ENCODE data around the gene EIF4A3.

The EIF4A3 gene

GRCh38 chr17:80147035-80147822 lies at the start of gene EIF4A3:
Gene EIF4A3, minus strand, starts transcription at chr17:80147128. Its CDS starts 167 bp downstream, at chr17:80146961.
- DNase-seq (ENCODE audit: low read depth in 2 of 2), result peak; percentile 85 to 96

DNA sequence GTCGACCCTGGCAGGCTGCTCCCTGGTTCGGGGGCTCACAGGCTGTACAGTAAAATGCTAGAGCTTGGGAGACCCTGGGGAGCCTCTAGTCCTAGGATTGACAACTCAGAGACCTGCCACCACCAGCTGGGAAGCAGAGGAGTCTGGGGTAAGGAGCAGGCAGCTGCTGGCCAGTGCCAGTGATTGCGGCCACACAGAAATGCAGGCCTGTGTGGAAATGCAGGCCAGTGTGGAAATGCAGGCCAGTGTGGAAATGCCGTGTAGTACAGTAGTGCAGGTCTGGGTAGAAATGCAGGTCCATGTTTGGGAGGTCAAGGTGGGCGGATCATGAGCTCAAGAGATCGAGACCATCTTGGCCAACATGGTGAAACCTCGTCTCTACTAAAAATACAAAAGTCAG lies 49.7 kb upstream of the EIF4A3 start:
- DNase-seq (ENCODE audit: low read depth in 2 of 2), result no peak

- peak; percentile 23 to 25 for DNase-seq (ENCODE audit: low read depth in 2 of 2)
Observed at GRCh38 chr17:80195671-80196529, 49.0 kb upstream of the EIF4A3 start.

- no peak for DNase-seq (ENCODE audit: low read depth in 2 of 2)
Observed at GRCh38 chr17:80195141-80195540, 48.2 kb upstream of the EIF4A3 start.

- no peak for DNase-seq (ENCODE audit: low read depth in 2 of 2)
Observed at GRCh38 chr17:80191865-80192661, 45.1 kb upstream of the EIF4A3 start.

- no peak for DNase-seq (ENCODE audit: low read depth in 2 of 2)
Observed at GRCh38 chr17:80191192-80191591, 44.3 kb upstream of the EIF4A3 start.

GRCh38 chr17:80190716-80191115 lies 43.8 kb upstream of the EIF4A3 start:
- no peak for DNase-seq (ENCODE audit: low read depth in 2 of 2)

GRCh38 chr17:80189611-80190010 lies 42.7 kb upstream of the EIF4A3 start:
- DNase-seq (ENCODE audit: low read depth in 2 of 2), result no peak

GRCh38 chr17:80187515-80187941 lies 40.6 kb upstream of the EIF4A3 start:
- DNase-seq (ENCODE audit: low read depth in 2 of 2), result no peak

- DNase-seq (ENCODE audit: low read depth in 2 of 2), result no peak
Observed at GRCh38 chr17:80187090-80187489, 40.2 kb upstream of the EIF4A3 start.

DNA sequence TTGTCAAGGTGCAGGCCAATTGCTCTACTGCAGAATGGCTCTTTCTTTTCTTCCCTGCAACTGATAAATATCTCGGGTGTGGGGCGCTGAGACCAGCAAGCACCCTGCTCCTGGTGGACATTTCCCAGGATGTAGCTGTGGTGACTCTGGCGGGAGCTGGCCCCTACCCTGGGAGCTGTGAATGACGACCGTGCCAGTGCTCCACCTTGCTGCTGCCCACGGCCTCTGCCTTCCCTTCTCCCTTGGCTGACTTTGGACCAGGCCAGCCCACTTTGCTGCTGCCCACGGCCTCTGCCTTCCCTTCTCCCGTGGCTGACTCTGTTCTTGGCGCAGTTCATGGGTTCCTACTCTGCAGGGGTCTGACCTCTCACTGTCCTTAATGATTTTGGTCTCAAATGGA lies 39.0 kb upstream of the EIF4A3 start:
- DNase-seq (ENCODE audit: low read depth in 2 of 2), result no peak

DNA sequence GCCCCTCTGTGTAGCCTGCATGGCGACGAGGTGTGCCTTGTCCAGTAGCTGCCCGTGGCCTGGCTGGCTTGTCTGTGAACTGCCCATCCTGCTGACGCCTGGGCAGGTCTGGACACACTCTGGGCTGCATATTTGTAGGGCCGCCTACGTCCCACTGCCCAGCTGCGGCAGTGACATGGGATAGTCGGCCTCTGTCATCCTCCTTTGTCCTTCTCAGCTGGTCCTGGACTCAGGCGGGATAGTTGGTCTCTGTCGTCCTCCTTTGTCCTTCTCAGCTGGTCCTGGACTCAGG lies 37.4 kb upstream of the EIF4A3 start:
- DNase-seq (ENCODE audit: low read depth in 2 of 2), result no peak

- no peak for DNase-seq (ENCODE audit: low read depth in 2 of 2)
Observed at GRCh38 chr17:80183581-80184422, 36.9 kb upstream of the EIF4A3 start.

DNA sequence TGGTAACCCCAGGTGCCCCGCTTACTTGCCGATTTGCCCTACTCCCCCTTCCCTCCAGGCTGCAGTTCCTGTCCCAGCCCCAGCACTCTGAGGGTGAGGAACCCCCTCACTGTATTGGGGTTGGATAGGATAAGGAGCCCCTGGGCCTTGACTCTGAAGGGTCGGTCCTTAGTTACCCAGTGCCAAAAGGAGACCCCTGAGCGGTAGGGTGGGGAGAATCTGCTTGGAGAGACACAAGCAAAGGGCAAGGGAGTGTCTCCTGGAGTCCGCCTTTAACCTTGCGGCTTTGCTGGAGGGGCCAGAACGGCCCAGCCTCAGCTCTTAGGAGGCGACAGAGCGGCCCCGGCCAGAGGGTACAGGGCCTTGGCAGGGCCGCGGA lies 35.9 kb upstream of the EIF4A3 start:
- DNase-seq (ENCODE audit: low read depth in 2 of 2), result no peak

DNA sequence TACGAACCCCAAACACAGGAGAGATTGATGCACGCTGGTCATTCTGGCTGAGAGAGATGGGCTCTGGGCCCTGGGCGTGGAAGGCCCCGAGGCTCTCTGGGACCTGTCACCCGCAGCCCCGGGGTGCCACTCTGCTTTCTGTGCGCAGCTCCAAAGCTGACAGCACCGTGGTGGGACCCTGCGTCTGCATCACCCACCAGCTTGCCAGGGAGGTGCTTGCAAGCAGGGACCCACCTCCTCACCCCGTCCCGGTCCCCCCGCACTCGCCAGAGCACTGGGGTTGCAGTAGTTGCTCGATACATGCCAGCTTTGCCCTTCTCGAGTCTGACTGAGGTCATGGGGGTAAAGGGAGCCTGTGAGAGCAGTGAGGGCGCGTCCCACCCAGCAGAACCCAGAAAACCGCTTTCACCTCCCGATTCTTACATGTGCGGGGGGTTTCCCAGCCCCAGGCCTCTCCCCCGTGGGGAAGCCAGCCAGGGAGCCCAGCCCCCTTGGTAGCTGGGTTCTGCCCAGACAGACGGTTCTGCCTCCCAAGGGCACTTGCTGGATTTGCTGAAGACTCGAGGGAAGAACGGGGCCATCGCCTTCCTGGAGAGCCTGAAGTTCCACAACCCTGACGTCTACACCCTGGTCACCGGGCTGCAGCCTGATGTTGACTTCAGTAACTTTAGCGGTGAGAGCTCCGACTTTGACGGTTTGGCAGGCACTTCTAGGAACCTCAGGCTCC lies 35.4 kb upstream of the EIF4A3 start:
- DNase-seq (ENCODE audit: low read depth in 2 of 2), result no peak

DNA sequence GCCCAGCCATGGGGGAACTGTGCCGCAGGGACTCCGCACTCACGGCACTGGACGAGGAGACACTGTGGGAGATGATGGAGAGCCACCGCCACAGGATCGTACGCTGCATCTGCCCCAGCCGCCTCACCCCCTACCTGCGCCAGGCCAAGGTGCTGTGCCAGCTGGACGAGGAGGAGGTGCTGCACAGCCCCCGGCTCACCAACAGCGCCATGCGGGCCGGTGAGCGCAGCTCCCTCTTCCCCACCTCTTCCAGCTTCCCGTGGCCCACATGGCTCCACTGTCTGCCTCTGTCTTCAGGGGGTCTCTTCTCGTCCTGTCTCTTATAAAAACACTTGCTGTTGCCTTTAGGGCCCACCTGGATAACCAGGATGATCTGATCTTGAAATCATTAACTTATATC lies 34.5 kb upstream of the EIF4A3 start:
- no peak for DNase-seq (ENCODE audit: low read depth in 2 of 2)

DNA sequence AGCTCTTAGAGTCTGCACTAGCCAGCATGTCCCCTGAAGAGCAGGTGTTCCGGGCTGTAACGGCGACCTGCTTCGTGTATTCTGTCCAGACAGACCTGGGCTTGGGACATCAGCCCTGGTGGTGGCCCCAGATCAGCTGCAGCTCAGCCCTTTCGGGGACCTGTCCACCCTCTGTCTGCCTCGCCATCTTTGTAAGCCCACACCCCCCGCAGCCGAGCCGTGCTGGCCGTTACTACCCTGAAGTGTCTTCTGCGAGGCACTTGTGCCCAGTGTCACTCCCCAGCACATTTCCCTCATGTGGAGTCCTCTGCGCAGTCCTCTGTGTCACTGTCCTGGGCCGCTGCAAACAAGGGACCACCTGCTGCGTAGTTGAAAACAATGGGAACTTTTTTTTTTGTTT lies 33.3 kb upstream of the EIF4A3 start:
- no peak for DNase-seq (ENCODE audit: low read depth in 2 of 2)

GRCh38 chr17:80177986-80178595 lies 31.2 kb upstream of the EIF4A3 start:
- DNase-seq (ENCODE audit: low read depth in 2 of 2), result no peak

DNA sequence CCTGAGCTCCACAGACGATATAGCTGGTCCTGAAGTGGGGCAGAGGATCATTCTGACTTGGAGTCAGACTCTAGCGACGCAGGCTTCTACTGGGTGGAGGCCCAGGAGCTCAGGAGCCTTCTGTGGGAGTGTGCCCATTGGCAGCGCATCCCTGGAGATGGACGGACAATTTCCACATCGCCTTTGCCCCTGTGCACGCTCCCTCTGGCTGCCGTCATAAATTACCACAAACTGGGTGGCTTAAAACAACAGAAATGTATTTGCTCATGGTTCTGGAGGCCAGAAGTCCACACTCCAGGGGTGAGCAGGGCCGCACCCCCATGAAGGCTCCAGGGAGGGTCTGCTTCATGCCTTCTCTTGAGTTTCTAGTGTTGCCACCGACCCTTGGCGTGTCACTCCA lies 29.8 kb upstream of the EIF4A3 start:
- no peak for DNase-seq (ENCODE audit: low read depth in 2 of 2)

GRCh38 chr17:80173916-80174315 lies 27.0 kb upstream of the EIF4A3 start:
- DNase-seq (ENCODE audit: low read depth in 2 of 2), result no peak

Data from stimulated activated CD8-positive, alpha-beta memory T cell treated with anti-CD3 and anti-CD28 coated beads, Interleukin-2, amount 100 ng/mL, for 48 hours (primary cell).